ENCODE results near the gene GSX1. TPM values are rescaled to one million over a fixed set of nuclear protein-coding genes. Genes with fewer than 3 reads are reported as not detected.
"Not testable (repeated sequence)": the region's sequence is repeated elsewhere in the genome, so short reads cannot be mapped to it uniquely, and the experiment has no call there.

GSX1 gene
- polyA plus RNA-seq, 1 of the 3 experiments (the other 2 are of a cell fraction), result not detected

DNA sequence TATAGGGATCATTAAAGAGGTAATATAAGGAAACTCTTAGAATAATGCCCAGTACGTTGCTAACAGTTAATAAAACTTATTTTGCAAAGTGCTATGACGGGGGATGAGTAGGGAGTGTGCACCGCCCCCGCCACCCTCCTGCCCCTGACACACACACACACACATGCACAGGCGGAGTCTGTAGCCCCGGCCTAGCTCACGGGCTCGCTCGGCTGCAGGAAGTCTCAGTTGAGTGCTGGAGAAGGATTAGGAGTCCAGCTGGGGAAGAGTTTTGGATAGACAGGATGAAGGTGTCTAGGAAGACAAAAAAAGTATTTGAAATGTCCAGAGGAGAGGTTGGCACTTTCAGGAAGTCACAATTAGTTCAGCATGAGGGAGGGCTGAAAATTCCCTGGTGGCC is 21.5 kb downstream of the GSX1 start:
- no peaks in the 10 kb centered on the region for H3K79me2 ChIP-seq (ENCODE audit: insufficient read depth)
- no peaks in the 10 kb centered on the region for H3K4me1 ChIP-seq (ENCODE audit: control insufficient read depth in 1 of 2, insufficient read depth in 2 of 2, low read depth in 1 of 2, low read length in 1 of 2)
- no peak overlapping the region for H3K4me2 ChIP-seq
- H3K9me3 ChIP-seq, result no peaks in the 10 kb centered on the region
- H3K9me2 ChIP-seq, result no peaks in the 10 kb centered on the region
- no peaks in the 10 kb centered on the region for H3F3A ChIP-seq (replicated peaks; ENCODE audit: insufficient read depth)
- no peak overlapping the region for H3K27ac ChIP-seq (ENCODE audit: low read depth in 2 of 2, low read length in 1 of 2)
- peaks cover 60% of the 10 kb centered on the region for H3K27me3 ChIP-seq (ENCODE audit: insufficient read depth)
- H4K20me1 ChIP-seq (ENCODE audit: insufficient read depth), result no peaks in the 10 kb centered on the region
- 6% methylated on average over 9 of the region's 9 CpGs for WGBS (ENCODE audit: low lambda C conversion rate)
- H3K9ac ChIP-seq, result no peak overlapping the region
- DNase-seq, result no peak
- ChIA-PET CTCF (interaction anchor here (2.1 to 5.6 kb wide), 2 partner anchors 13 to 16 kb away, joined by 9 to 48 read pairs; no protein-coding TSS in a partner anchor), POLR2A (no interaction called here)
- H3K36me3 ChIP-seq (replicated peaks in 1 of 2; ENCODE audit: control insufficient read depth in 1 of 2, insufficient read depth in 2 of 2, low read length in 1 of 2), result no peaks in the 10 kb centered on the region
- TF ChIP-seq MEF2A (IDR thresholded peaks at IDR 0.05; ENCODE audit: borderline replicate concordance, low read depth) (no peak), CTCF (IDR thresholded peaks at IDR 0.05) (no peak), FOXM1 (IDR thresholded peaks at IDR 0.05; ENCODE audit: low read depth) (no peak), TEAD4 (IDR thresholded peaks at IDR 0.05; ENCODE audit: borderline replicate concordance, insufficient read depth) (no peak), TCF12 (IDR thresholded peaks at IDR 0.05) (no peak), USF1 (IDR thresholded peaks at IDR 0.05; ENCODE audit: borderline replicate concordance, low read depth) (no peak), CHD2 (IDR thresholded peaks at IDR 0.05; ENCODE audit: low read length, partially characterized antibody) (no peak), EP300 (IDR thresholded peaks at IDR 0.05; ENCODE audit: borderline replicate concordance in 1 of 2, low read depth in 1 of 2, low read length in 1 of 2) (no peak), FOSL2 (IDR thresholded peaks at IDR 0.05; ENCODE audit: borderline replicate concordance, low read depth) (no peak), ELF1 (IDR thresholded peaks at IDR 0.05) (no peak), SMC3 (IDR thresholded peaks at IDR 0.05; ENCODE audit: low read depth, low read length) (no peak), POLR2AphosphoS5 (IDR thresholded peaks at IDR 0.05; ENCODE audit: low read depth, low read length) (no peak)
- no peak overlapping the region for H3K4me3 ChIP-seq (ENCODE audit: low read depth in 2 of 2, low read length in 1 of 2)
- no peak overlapping the region for H2AFZ ChIP-seq (ENCODE audit: low read depth)

DNA sequence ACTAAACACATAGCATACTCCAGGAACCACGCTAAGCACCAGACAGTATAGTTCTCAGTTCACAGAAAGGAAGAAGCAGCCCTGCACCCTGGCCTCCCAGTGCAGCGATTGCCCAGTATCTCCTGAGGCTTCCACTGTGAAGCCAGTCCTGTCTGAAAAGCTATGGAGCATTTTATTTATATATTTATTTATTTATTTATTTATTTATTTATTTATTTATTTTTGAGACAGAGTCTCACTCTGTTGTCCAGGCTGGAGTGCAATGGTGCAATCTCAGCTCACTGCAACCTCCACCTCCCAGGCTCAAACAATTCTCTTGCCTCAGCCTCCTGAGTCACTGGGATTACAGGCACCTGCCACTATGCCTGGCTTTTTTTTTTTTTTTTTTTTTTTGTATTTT is 25.5 kb downstream of the GSX1 start:
- CTCF ChIA-PET, result interaction anchor here (0.7 to 5.6 kb wide), 4 partner anchors 9 to 155 kb away, joined by 3 to 48 read pairs (median 15); no protein-coding TSS in a partner anchor

More for the DNA sequence above, 25.5 kb downstream of the GSX1 start:
- peaks cover 54% of the 10 kb centered on the region for H3K27me3 ChIP-seq (ENCODE audit: insufficient read depth)
- H3K79me2 ChIP-seq (ENCODE audit: insufficient read depth); H4K20me1 ChIP-seq (ENCODE audit: insufficient read depth); H3K9ac ChIP-seq; DNase-seq; H3K4me3 ChIP-seq (ENCODE audit: low read depth in 2 of 2, low read length in 1 of 2); POLR2A ChIA-PET; H3F3A ChIP-seq (replicated peaks; ENCODE audit: insufficient read depth); H3K4me2 ChIP-seq; H3K4me1 ChIP-seq (ENCODE audit: control insufficient read depth in 1 of 2, insufficient read depth in 2 of 2, low read depth in 1 of 2, low read length in 1 of 2); H3K9me3 ChIP-seq; H2AFZ ChIP-seq (ENCODE audit: low read depth); H3K36me3 ChIP-seq (replicated peaks in 1 of 2; ENCODE audit: control insufficient read depth in 1 of 2, insufficient read depth in 2 of 2, low read length in 1 of 2); H3K9me2 ChIP-seq; H3K27ac ChIP-seq (ENCODE audit: low read depth in 2 of 2, low read length in 1 of 2): not testable (repeated sequence)
- 32% methylated on average over 2 of the region's 2 CpGs for WGBS (ENCODE audit: low lambda C conversion rate)
